ENCODE data around the gene UST. TPM values are rescaled to one million over a fixed set of nuclear protein-coding genes. Genes with fewer than 3 reads are reported as not detected.

UST gene
- polyA plus RNA-seq, 1 donor (not counting 4 experiments of a cell fraction or from before 2014, with no cell fraction given) = 6.1 TPM

- FAIRE-seq = no peak
Measured at GRCh38 chr6:148789948-148790347, 43.1 kb downstream of the UST start.

DNA sequence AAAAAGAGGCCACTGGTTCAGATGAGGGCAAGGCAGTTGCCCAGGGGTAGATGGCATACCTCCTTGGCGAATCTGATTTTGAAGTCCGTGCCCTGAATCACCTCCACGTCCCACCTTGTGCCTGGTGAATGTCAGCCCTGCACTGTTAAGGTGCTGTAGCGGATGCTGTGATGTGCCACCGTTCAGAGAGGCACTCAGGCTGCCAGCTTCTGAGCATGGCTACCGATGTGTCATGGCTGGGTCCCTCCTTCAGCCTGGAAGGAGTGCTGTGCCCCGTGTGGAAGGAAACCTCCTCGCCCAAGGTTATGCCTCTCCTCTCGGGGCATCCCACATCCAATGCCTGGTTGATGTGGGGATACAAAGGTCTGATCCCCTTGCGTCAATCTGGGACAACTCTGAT lies 43.6 kb downstream of the UST start:
- H3K36me3 ChIP-seq (ENCODE audit: control insufficient read depth in 2 of 2, extremely low read depth in 1 of 2, insufficient read depth in 2 of 2, low read length in 2 of 2) = no peaks in the 10 kb centered on the region
- no peak overlapping the region for H3K4me2 ChIP-seq (ENCODE audit: control insufficient read depth, extremely low read depth, insufficient read depth, low read depth, low read length)
- no peaks in the 10 kb centered on the region for H4K20me1 ChIP-seq (ENCODE audit: control insufficient read depth, extremely low read depth, insufficient read depth, low read length)
- no peaks in the 10 kb centered on the region for H3K79me2 ChIP-seq (ENCODE audit: control insufficient read depth, insufficient read depth, low read length)
- H3K9me3 ChIP-seq (ENCODE audit: control insufficient read depth, low read depth, low read length) = no peaks in the 10 kb centered on the region
- H3K4me1 ChIP-seq (ENCODE audit: control insufficient read depth, extremely low read depth, insufficient read depth, low read length) = peaks cover 6% of the 10 kb centered on the region
- no peak overlapping the region for H2AFZ ChIP-seq (ENCODE audit: control insufficient read depth, low read length)
- TF ChIP-seq, protein P1, sequence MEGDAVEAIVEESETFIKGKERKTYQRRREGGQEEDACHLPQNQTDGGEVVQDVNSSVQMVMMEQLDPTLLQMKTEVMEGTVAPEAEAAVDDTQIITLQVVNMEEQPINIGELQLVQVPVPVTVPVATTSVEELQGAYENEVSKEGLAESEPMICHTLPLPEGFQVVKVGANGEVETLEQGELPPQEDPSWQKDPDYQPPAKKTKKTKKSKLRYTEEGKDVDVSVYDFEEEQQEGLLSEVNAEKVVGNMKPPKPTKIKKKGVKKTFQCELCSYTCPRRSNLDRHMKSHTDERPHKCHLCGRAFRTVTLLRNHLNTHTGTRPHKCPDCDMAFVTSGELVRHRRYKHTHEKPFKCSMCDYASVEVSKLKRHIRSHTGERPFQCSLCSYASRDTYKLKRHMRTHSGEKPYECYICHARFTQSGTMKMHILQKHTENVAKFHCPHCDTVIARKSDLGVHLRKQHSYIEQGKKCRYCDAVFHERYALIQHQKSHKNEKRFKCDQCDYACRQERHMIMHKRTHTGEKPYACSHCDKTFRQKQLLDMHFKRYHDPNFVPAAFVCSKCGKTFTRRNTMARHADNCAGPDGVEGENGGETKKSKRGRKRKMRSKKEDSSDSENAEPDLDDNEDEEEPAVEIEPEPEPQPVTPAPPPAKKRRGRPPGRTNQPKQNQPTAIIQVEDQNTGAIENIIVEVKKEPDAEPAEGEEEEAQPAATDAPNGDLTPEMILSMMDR (optimal IDR thresholded peaks at IDR 0.05 in 1 of 3, IDR thresholded peaks at IDR 0.05 in 1 of 3, conservative IDR thresholded peaks at IDR 0.05 in 1 of 3; ENCODE audit: extremely low read depth in 1 of 3, insufficient read depth in 2 of 3, low read length in 3 of 3) = no peak
- TF ChIP-seq EZH2 (IDR thresholded peaks at IDR 0.05; ENCODE audit: low read length) = no peak
- DNase-seq (ENCODE audit: low read depth, low spot score) (no peak), FAIRE-seq (no peak)
- no peak overlapping the region for H3K27ac ChIP-seq (ENCODE audit: control insufficient read depth, insufficient read depth, low read length)
- no peaks in the 10 kb centered on the region for H3K27me3 ChIP-seq (ENCODE audit: control insufficient read depth, extremely low read depth, insufficient read depth, low read length)
- H3K4me3 ChIP-seq (ENCODE audit: control insufficient read depth in 2 of 3, extremely low read depth in 1 of 3, insufficient read depth in 2 of 3, low read depth in 1 of 3, low read length in 3 of 3) = no peak overlapping the region
- dilution Hi-C loops (cut with MboI; ENCODE audit: extremely low pct_ligation_motif_present, low sequenced_read_pairs) = no loop called here
- H3K9ac ChIP-seq (ENCODE audit: control insufficient read depth, extremely low read depth, insufficient read depth, low read length) = no peak overlapping the region
- H3K9me1 ChIP-seq (ENCODE audit: control insufficient read depth, extremely low read depth, insufficient read depth, low read length) = no peaks in the 10 kb centered on the region

More at GRCh38 chr6:148789948-148790347, 43.1 kb downstream of the UST start:
- Histone ChIP-seq H3K4me3 (ENCODE audit: control insufficient read depth in 2 of 3, extremely low read depth in 1 of 3, insufficient read depth in 2 of 3, low read depth in 1 of 3, low read length in 3 of 3) (no peak overlapping the region), H3K9ac (ENCODE audit: control insufficient read depth, extremely low read depth, insufficient read depth, low read length) (no peak overlapping the region), H3K79me2 (ENCODE audit: control insufficient read depth, insufficient read depth, low read length) (no peaks in the 10 kb centered on the region), H3K27me3 (ENCODE audit: control insufficient read depth, extremely low read depth, insufficient read depth, low read length) (no peaks in the 10 kb centered on the region), H2AFZ (ENCODE audit: control insufficient read depth, low read length) (no peak overlapping the region), H3K9me3 (ENCODE audit: control insufficient read depth, low read depth, low read length) (no peaks in the 10 kb centered on the region), H4K20me1 (ENCODE audit: control insufficient read depth, extremely low read depth, insufficient read depth, low read length) (no peaks in the 10 kb centered on the region), H3K4me1 (ENCODE audit: control insufficient read depth, extremely low read depth, insufficient read depth, low read length) (peaks cover 1% of the 10 kb centered on the region), H3K9me1 (ENCODE audit: control insufficient read depth, extremely low read depth, insufficient read depth, low read length) (no peaks in the 10 kb centered on the region), H3K36me3 (ENCODE audit: control insufficient read depth in 2 of 2, extremely low read depth in 1 of 2, insufficient read depth in 2 of 2, low read length in 2 of 2) (no peaks in the 10 kb centered on the region), H3K4me2 (ENCODE audit: control insufficient read depth, extremely low read depth, insufficient read depth, low read depth, low read length) (no peak overlapping the region), H3K27ac (ENCODE audit: control insufficient read depth, insufficient read depth, low read length) (no peak overlapping the region)
- dilution Hi-C loops (cut with MboI; ENCODE audit: extremely low pct_ligation_motif_present, low sequenced_read_pairs) = no loop called here
- DNase-seq (ENCODE audit: low read depth, low spot score) = no peak
- TF ChIP-seq, protein P1 (optimal IDR thresholded peaks at IDR 0.05 in 1 of 3, IDR thresholded peaks at IDR 0.05 in 1 of 3, conservative IDR thresholded peaks at IDR 0.05 in 1 of 3; ENCODE audit: extremely low read depth in 1 of 3, insufficient read depth in 2 of 3, low read length in 3 of 3) = no peak
- TF ChIP-seq EZH2 (IDR thresholded peaks at IDR 0.05; ENCODE audit: low read length) = no peak
